HFFc6 (cell line): Measurements from ENCODE around the gene CD300H. TPM values are rescaled to one million over a fixed set of nuclear protein-coding genes. Genes with fewer than 3 reads are reported as not detected.
"Not testable (repeated sequence)": the region's sequence is repeated elsewhere in the genome, so short reads cannot be mapped to it uniquely, and the experiment has no call there.

ENCODE experiments used
- DNase-seq: peaks from one replicate; pipeline ENCODE4 v3.0.0-alpha.2; 2018
- H3K27ac Mint-ChIP-seq: 2 replicates; pipeline ENCODE4 v1.8.0; 2020; ENCODE audit warnings: mild to moderate bottlenecking, mixed read lengths
- H3K27me3 Mint-ChIP-seq: 2 replicates; pipeline ENCODE4 v1.8.0; 2021; ENCODE audit warnings: mild to moderate bottlenecking, moderate library complexity, mixed read lengths; ENCODE audit not compliant: insufficient read depth
- H3K36me3 Mint-ChIP-seq: 2 replicates; pipeline ENCODE4 v1.8.0; 2021; ENCODE audit warnings: low read depth, mixed read lengths
- H3K4me1 Mint-ChIP-seq: 2 replicates; pipeline ENCODE4 v1.8.0; 2020; ENCODE audit warnings: low read depth, mixed read lengths
- H3K4me3 Mint-ChIP-seq: 2 replicates; pipeline ENCODE4 v1.8.0; 2020; ENCODE audit warnings: mild to moderate bottlenecking, moderate library complexity, mixed read lengths
- H3K9me3 Mint-ChIP-seq: 2 replicates; pipeline ENCODE4 v1.8.0; 2020; ENCODE audit warnings: mild to moderate bottlenecking, mixed read lengths
- total RNA-seq, 6 experiments: library from RNA; stranded (reverse); fragmentation: NEBNext Ultra II Directional; extraction: Animal tissue kit (Norgen Biotek cat#: 25700); gene quantifications; 2 replicates in 1 of 6; 3 replicates in 5 of 6; pipeline ENCODE4 v1.2.3, GENCODE V29; 2021
- TF ChIP-seq, protein P1 (sequence below): fragments of 200-600 bp; sonication (generic); IDR thresholded peaks from 2 replicates; pipeline ENCODE4 v1.5.0; 2021; ENCODE audit warnings: antibody characterized with exemption, mild to moderate bottlenecking

The CD300H gene
- total RNA-seq, 6 experiments from 2014 or later = not detected

DNA sequence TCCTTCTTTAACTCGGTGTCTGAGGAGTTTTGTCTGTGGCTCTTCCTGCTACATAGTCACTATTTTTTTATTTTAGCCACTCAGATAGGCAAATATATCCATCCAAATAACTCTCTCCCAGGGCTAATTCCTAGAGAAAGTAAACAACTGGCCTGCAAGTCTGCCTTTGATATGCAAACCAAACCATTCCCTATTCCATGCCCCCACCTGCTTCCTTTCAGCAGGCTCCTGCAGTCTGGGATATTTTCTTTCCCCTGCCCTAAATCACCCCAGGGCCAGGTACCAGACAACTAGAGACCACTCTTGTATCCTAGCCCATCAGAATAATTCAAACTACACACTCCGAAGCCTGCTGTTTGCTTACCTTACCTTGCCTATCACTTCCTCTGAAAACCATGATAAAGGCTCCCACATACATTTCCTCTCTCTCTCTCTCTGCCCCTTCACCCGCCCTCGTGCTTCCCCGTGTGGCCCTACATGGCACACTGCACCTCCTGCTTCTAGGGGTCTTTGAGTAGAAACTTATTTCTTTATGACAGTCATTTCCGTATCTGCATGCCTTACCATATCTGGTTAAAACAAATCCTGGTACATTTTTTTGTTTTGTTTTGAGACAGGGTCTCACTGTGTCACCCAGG lies 8.3 kb downstream of the CD300H start:
- no peak overlapping the region for H3K27ac Mint-ChIP-seq
- no peaks in the 10 kb centered on the region; the same call in none of the 2 replicates for H3K27me3 Mint-ChIP-seq
- no peak for DNase-seq
- H3K4me1 Mint-ChIP-seq = no peaks in the 10 kb centered on the region
- H3K4me3 Mint-ChIP-seq = no peak overlapping the region
- TF ChIP-seq, protein P1, sequence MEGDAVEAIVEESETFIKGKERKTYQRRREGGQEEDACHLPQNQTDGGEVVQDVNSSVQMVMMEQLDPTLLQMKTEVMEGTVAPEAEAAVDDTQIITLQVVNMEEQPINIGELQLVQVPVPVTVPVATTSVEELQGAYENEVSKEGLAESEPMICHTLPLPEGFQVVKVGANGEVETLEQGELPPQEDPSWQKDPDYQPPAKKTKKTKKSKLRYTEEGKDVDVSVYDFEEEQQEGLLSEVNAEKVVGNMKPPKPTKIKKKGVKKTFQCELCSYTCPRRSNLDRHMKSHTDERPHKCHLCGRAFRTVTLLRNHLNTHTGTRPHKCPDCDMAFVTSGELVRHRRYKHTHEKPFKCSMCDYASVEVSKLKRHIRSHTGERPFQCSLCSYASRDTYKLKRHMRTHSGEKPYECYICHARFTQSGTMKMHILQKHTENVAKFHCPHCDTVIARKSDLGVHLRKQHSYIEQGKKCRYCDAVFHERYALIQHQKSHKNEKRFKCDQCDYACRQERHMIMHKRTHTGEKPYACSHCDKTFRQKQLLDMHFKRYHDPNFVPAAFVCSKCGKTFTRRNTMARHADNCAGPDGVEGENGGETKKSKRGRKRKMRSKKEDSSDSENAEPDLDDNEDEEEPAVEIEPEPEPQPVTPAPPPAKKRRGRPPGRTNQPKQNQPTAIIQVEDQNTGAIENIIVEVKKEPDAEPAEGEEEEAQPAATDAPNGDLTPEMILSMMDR = no peak
- peaks cover 18% of the 10 kb centered on the region for H3K36me3 Mint-ChIP-seq
- peaks cover 77% of the 10 kb centered on the region for H3K9me3 Mint-ChIP-seq

DNA sequence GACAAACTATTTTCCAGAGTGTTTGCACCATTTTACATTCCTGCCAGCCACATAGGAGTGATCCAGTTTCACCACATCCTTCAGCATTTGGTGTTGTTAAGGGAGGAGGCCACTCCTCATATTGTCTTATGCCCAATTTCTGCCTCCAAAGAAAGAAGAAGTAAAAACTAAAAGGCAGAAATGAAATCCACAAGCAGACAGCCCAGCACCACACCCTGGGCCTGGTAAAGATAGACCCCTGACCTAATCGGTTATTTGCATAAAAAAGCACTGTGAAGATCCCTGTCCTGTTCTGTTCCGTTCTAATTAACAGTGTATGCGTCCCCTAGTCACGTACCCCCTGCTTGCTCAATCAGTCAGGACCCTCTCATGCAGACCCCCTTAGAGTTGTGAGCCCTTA lies 8.9 kb downstream of the CD300H start:
- Mint-ChIP-seq H3K9me3 (peaks cover 73% of the 10 kb centered on the region), H3K36me3 (peaks cover 15% of the 10 kb centered on the region)
- H3K27me3 Mint-ChIP-seq, DNase-seq, H3K4me1 Mint-ChIP-seq, H3K4me3 Mint-ChIP-seq, H3K27ac Mint-ChIP-seq: not testable (repeated sequence)

GRCh38 chr17:74555427-74555940 lies 11.8 kb downstream of the CD300H start:
- H3K9me3 Mint-ChIP-seq = peaks cover 65% of the 10 kb centered on the region
- no peaks in the 10 kb centered on the region; the same call in 1 of the 2 replicates for H3K27me3 Mint-ChIP-seq
- H3K4me1 Mint-ChIP-seq = no peaks in the 10 kb centered on the region
- no peak overlapping the region for H3K27ac Mint-ChIP-seq
- no peak for DNase-seq
- H3K36me3 Mint-ChIP-seq = peaks cover 4% of the 10 kb centered on the region; the same call in 1 of the 2 replicates
- TF ChIP-seq, protein P1 = no peak
- no peak overlapping the region for H3K4me3 Mint-ChIP-seq

DNA sequence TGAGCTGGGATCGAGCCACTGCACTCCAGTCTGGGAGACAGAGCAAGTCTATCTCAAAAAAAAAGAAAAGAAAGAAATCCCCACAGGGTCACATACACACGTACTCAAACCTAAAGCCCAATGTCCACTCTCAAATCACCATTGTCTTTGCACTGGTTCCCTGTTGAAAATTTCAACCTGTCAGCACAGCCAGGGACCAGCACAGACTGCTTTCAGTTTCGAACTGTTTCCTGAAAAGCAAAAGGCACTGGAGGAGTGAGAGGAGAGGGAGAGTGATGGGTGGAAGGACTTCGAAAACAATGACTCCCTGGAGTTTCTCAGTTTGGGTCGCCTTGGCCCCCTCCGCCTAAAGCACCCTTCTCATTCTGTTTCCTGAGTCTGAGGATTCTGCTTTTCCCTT lies 12.4 kb downstream of the CD300H start:
- no peak overlapping the region for H3K4me3 Mint-ChIP-seq
- H3K27me3 Mint-ChIP-seq = peaks cover 1% of the 10 kb centered on the region
- peaks cover 71% of the 10 kb centered on the region for H3K9me3 Mint-ChIP-seq
- H3K27ac Mint-ChIP-seq = no peak overlapping the region
- DNase-seq = no peak
- H3K4me1 Mint-ChIP-seq = no peaks in the 10 kb centered on the region
- TF ChIP-seq, protein P1 = no peak
- H3K36me3 Mint-ChIP-seq = peaks cover 4% of the 10 kb centered on the region; the same call in 1 of the 2 replicates

DNA sequence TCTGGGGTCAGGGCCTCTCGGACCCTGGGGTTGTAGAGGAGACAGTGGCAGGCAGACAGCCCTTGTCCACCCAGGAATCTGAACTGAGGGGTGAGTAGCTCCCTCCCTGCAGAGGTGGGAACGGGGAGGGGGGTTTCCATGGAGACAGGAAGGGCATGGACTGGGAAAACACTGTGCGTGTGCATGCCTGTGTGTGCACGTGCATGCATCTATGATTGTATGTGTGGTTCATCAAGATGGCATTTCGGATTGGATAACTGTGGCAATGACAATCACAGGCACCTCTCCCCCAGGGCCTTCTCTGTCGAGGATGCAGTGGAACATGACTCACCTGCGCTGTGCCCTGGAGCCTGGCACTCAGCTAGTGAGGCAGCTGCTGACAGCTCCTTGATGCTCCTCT lies 15.3 kb downstream of the CD300H start:
- peaks cover 8% of the 10 kb centered on the region for H3K27me3 Mint-ChIP-seq
- no peaks in the 10 kb centered on the region for H3K4me1 Mint-ChIP-seq
- H3K27ac Mint-ChIP-seq = no peak overlapping the region

DNA sequence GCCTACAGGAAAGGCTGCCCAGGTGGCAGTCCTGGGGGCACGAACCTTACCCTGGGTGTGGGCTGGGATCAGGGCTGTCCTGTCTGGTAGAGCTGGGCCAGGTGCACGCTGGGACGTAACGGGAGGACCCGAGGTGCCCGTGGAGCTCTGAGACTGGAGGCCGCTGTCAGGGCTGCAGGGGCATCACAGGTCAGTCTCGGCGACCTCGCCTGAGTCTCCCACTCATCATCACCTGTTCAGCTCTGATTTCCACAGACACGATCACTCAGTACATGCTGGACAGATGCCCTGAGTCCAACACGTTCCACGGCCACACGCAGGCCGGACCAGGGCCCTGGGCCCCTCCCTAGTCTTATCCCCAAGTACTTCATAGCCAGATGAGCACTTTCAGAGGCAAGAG lies 16.7 kb downstream of the CD300H start:
- Mint-ChIP-seq H3K27ac (no peak overlapping the region), H3K27me3 (peaks cover 8% of the 10 kb centered on the region), H3K9me3 (peaks cover 75% of the 10 kb centered on the region), H3K4me3 (no peak overlapping the region), H3K4me1 (no peaks in the 10 kb centered on the region), H3K36me3 (peaks cover 11% of the 10 kb centered on the region)
- DNase-seq = no peak
- TF ChIP-seq, protein P1 = no peak

More for the DNA sequence above, 15.3 kb downstream of the CD300H start:
- peaks cover 11% of the 10 kb centered on the region for H3K36me3 Mint-ChIP-seq
- TF ChIP-seq, protein P1 = no peak
- no peak for DNase-seq
- H3K9me3 Mint-ChIP-seq = peaks cover 75% of the 10 kb centered on the region
- no peak overlapping the region for H3K4me3 Mint-ChIP-seq
